OCI-LY3 (cell line): ENCODE results near the gene CRYBG1.

Source experiments
- CTCF ChIP-seq: fragments of 200-600, 300-600 bp; sonication (generic); IDR thresholded peaks from 2 replicates; pipeline ENCODE4 v1.5.1; 2014; ENCODE audit warnings: antibody characterized with exemption, low read length, low read depth
- EZH2phosphoT487 ChIP-seq: fragments of 200-600 bp; shearing (Covaris generic); IDR thresholded peaks from 2 replicates; pipeline ENCODE4 v1.6.1; 2018; ENCODE audit warnings: antibody characterized with exemption, mixed run types, low read depth

DNA sequence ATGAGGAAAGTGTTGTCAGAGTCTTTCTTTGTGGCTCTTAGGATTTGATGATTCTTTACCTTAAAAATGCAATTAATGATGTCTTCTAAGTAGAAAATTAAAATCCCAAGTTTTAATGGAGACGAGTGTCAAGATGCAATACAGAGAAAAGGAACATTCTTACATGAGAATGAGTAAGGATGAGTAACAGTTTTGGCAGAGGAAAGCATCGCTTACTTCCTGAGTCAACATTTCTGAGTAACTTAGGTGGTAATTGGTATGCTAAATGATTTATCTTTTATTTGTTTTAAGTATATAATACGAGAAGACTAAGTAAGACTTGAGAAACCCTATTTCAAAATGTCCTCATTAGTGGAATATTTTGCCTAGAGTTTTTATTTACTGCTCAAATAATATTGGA, 167.5 kb downstream of the CRYBG1 start:
- TF ChIP-seq CTCF: no peak
- no peak for TF ChIP-seq EZH2phosphoT487
